Measurements from ENCODE around the gene ARHGEF1.

Gene ARHGEF1

GRCh38 chr19:41901707-41902360 is 18.9 kb downstream of the ARHGEF1 start:
- H3K36me3 ChIP-seq, result peaks cover 45% of the 10 kb centered on the region
- H3K27ac ChIP-seq, result no peak overlapping the region
- H3K27me3 ChIP-seq (ENCODE audit: insufficient read depth, low read depth, severe bottlenecking), result no peaks in the 10 kb centered on the region
- no peak overlapping the region for H3K4me3 ChIP-seq (ENCODE audit: low read depth, low read length)
- DNase-seq, result no peak
- TF ChIP-seq CTCF (IDR thresholded peaks at IDR 0.05; ENCODE audit: low read depth, low read length), result no peak
- no peaks in the 10 kb centered on the region for H3K9me3 ChIP-seq (ENCODE audit: severe bottlenecking)

- TF ChIP-seq CTCF (IDR thresholded peaks at IDR 0.05; ENCODE audit: low read depth, low read length), result no peak
- H3K27me3 ChIP-seq (ENCODE audit: insufficient read depth, low read depth, severe bottlenecking), result no peaks in the 10 kb centered on the region
- H3K27ac ChIP-seq, result no peak overlapping the region
- no peaks in the 10 kb centered on the region for H3K9me3 ChIP-seq (ENCODE audit: severe bottlenecking)
- H3K4me3 ChIP-seq (ENCODE audit: low read depth, low read length), result no peak overlapping the region
- no peak for DNase-seq
- H3K36me3 ChIP-seq, result peaks cover 45% of the 10 kb centered on the region
Measured at GRCh38 chr19:41902594-41902993, 19.6 kb downstream of the ARHGEF1 start.

- H3K27ac ChIP-seq, result no peak overlapping the region
- H3K9me3 ChIP-seq (ENCODE audit: severe bottlenecking), result no peaks in the 10 kb centered on the region
- no peaks in the 10 kb centered on the region for H3K27me3 ChIP-seq (ENCODE audit: insufficient read depth, low read depth, severe bottlenecking)
- TF ChIP-seq CTCF (IDR thresholded peaks at IDR 0.05; ENCODE audit: low read depth, low read length), result no peak
- H3K36me3 ChIP-seq, result peaks cover 39% of the 10 kb centered on the region
- no peak overlapping the region for H3K4me3 ChIP-seq (ENCODE audit: low read depth, low read length)
- no peak for DNase-seq
Measured at GRCh38 chr19:41903193-41903953, 20.4 kb downstream of the ARHGEF1 start.

- peaks cover 31% of the 10 kb centered on the region for H3K36me3 ChIP-seq
Measured at GRCh38 chr19:41904118-41904870, 21.3 kb downstream of the ARHGEF1 start.

More at GRCh38 chr19:41904118-41904870, 21.3 kb downstream of the ARHGEF1 start:
- H3K27ac ChIP-seq, result no peak overlapping the region
- H3K4me3 ChIP-seq (ENCODE audit: low read depth, low read length), result no peak overlapping the region
- no peak for DNase-seq
- no peaks in the 10 kb centered on the region for H3K27me3 ChIP-seq (ENCODE audit: insufficient read depth, low read depth, severe bottlenecking)
- no peaks in the 10 kb centered on the region for H3K9me3 ChIP-seq (ENCODE audit: severe bottlenecking)
- no peak for TF ChIP-seq CTCF (IDR thresholded peaks at IDR 0.05; ENCODE audit: low read depth, low read length)

All from WERI-Rb-1 (cell line).